NCI-H1048 (cell line): ENCODE results near the gene TRPM4.
"Not testable (repeated sequence)": the region's sequence is repeated elsewhere in the genome, so short reads cannot be mapped to it uniquely, and the experiment has no call there.

Experiments
- DNase-seq: peaks from one replicate; lab custom pipeline; 2025; lab: John Stamatoyannopoulos, UW

TRPM4 gene

GRCh38 chr19:49127225-49127624 is 30.4 kb upstream of the TRPM4 start:
- not testable (repeated sequence) for DNase-seq

DNA sequence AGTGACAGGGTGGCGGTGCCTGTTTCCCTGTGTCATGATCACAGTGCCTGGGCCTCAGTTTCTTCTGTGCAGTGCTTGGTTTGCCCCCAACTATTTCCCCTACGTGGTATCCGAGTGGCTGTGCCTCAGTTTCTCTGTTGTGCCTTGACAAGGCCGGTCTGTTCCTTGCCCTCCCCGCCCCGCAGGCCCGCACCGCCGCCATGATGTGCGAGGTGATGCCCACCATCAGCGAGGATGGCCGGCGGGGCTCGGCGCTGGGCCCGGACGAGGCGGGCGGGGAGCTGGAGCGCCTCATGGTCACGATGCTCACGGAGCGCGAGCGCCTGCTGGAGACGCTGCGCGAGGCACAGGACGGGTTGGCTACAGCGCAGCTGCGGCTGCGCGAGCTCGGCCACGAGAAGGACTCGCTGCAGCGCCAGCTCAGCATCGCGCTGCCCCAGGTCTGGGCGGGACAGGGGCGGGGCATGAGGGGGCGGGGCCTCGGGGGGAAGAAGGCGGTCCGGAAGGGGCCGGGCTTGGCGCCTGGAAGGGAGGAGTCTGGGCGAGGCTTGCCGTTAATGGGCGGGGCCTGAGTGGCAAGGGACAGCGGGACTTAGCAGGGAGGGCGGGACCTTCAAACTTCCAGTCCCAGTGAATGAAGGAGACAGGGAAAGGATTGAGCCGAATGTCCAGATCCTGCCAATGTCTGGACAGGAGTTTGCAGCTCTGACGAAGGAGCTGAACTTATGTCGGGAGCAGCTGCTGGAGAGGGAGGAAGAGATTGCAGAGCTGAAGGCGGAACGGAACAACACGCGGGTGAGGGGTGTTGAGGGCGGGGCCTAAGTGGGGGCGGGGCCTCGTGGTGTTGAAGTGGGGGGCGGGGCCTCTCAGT is 29.7 kb upstream of the TRPM4 start:
- DNase-seq = peak; percentile 86

DNA sequence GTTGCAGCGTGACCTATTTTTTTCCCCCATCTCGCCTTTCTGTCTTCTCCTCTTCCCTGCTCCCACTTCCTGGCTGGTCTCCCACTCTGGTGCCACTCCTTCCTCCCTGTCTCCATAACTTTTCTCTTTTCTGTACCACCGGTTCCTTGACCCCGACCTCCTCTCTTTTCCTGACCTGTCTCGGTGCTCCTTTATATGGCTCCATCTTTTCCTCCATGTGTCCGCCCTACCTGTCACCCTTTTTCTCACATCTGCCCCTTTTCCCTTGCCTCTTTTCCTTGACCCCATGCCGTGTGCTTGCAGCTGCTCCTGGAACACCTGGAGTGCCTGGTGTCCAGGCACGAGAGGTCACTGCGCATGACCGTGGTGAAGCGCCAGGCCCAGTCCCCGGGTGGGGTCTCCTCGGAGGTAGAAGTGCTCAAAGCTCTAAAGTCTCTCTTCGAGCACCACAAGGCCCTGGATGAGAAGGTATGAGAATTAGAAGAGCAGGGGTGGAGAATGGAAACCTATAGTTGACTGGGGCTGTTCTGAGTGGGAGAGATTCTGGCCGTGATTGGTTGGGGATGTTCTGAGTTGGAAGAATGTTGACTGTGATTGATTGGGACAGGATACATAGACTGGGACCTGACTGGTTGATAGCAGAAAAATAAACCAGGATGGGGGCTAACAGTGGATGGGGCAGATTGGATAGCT is 28.9 kb upstream of the TRPM4 start:
- DNase-seq = no peak

DNA sequence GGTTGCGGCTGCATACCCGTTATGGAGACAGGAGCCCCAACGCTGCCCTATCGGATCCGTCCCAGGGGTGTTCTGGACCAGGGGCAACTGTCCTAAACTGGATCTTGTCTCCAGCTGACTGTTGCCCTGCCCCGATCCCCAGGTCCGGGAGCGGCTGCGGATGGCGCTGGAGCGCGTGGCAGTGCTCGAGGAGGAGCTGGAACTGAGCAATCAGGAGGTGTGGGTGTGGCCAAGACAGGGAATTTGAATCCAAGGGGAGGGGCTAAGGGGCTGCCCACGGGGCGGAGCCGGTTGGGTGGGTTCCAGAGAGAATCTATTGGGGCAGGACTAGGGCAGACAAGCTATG is 28.4 kb upstream of the TRPM4 start:
- peak; percentile 67 for DNase-seq

- no peak for DNase-seq
Observed at GRCh38 chr19:49130325-49130724, 27.3 kb upstream of the TRPM4 start.

- DNase-seq = no peak
Observed at GRCh38 chr19:49132974-49133609, 24.5 kb upstream of the TRPM4 start.

GRCh38 chr19:49133621-49134454 is 23.8 kb upstream of the TRPM4 start:
- no peak for DNase-seq

GRCh38 chr19:49135686-49136085 is 21.9 kb upstream of the TRPM4 start:
- DNase-seq = no peak

DNA sequence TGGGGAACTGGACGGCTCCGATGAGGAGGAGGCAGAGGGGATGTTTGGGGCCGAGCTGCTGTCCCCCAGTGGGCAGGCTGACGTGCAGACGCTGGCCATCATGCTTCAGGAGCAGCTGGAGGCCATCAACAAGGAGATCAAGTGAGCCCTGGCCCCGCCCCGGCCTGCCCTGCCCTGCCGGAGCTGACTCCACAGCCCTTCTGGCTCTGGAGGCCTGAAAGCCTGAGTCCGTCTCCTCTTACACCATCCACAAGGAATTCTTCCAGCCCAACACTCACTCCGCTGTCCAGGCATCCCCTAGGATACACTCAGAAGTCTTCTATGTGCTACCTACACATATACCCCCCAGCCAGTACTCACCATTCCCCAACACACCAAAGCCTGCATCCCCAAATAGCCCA is 20.8 kb upstream of the TRPM4 start:
- DNase-seq = no peak

DNA sequence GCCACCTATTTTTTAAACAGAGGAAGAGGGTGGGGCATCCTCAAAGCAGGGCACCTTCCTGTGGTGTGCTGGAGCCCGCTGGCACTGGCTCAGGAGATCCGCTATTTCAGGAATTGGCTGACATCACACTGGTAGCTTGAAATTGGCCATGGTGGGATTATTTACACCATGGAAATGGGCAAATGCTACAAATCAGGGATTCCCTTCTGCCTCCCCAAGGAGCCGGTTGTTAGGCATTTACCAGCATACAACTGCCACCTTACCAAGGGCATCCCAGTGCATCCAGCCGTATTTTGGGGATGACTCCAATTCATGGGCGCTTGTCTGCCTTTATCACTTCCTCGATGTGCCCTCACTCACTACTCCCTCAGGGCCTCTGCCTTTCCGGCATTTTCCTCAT is 16.6 kb upstream of the TRPM4 start:
- DNase-seq = no peak

DNA sequence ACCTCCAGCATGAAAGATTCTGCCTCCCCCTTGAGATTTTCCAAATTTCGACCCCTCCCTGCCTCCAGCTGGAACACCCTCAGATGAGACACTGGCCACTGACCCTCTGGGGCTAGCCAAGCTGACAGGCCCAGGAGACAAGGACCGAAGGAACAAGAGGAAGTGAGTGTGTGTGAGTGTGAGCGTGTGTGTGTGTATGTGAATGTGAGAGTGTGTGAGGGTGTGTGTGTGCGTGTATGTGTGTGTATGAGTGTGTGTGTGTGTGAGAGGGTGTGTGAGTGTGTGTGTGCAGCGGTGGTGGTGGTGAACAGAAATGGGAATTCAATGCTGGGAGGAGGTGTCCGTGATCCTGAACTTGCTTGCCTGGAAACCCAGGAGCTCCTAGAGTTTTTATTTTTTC is 16.2 kb upstream of the TRPM4 start:
- DNase-seq = no peak

DNA sequence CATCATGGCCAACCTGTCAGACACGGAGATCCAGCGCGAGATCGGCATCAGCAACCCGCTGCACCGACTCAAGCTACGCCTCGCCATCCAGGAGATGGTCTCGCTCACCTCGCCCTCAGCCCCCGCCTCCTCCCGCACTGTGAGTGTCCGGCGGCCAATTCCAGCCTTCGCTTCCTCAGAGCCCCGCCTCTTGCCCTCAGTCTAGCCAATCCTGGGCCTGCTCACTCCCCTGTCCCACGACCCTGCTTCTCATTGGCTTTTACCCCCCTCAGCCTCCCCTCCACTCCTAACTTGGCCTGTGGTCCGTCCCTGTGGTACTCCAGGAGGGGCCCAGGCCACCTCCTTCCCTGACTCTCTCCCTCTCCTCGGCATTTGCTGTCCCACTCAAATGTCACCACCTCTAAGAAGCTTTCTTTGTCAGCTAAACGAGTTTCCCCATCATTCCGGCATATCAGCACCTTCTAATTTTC is 14.7 kb upstream of the TRPM4 start:
- DNase-seq = peak; percentile 94

- peak; percentile 45 for DNase-seq
Observed at GRCh38 chr19:49145573-49146407, 11.8 kb upstream of the TRPM4 start.

GRCh38 chr19:49146408-49146770 is 11.2 kb upstream of the TRPM4 start:
- DNase-seq = not testable (repeated sequence)

GRCh38 chr19:49148044-49148682 is 9.4 kb upstream of the TRPM4 start:
- DNase-seq = no peak

GRCh38 chr19:49148784-49149651 is 8.6 kb upstream of the TRPM4 start:
- DNase-seq = peak; percentile 87

- peak; percentile 62 for DNase-seq
Observed at GRCh38 chr19:49149652-49150105, 7.9 kb upstream of the TRPM4 start.

DNA sequence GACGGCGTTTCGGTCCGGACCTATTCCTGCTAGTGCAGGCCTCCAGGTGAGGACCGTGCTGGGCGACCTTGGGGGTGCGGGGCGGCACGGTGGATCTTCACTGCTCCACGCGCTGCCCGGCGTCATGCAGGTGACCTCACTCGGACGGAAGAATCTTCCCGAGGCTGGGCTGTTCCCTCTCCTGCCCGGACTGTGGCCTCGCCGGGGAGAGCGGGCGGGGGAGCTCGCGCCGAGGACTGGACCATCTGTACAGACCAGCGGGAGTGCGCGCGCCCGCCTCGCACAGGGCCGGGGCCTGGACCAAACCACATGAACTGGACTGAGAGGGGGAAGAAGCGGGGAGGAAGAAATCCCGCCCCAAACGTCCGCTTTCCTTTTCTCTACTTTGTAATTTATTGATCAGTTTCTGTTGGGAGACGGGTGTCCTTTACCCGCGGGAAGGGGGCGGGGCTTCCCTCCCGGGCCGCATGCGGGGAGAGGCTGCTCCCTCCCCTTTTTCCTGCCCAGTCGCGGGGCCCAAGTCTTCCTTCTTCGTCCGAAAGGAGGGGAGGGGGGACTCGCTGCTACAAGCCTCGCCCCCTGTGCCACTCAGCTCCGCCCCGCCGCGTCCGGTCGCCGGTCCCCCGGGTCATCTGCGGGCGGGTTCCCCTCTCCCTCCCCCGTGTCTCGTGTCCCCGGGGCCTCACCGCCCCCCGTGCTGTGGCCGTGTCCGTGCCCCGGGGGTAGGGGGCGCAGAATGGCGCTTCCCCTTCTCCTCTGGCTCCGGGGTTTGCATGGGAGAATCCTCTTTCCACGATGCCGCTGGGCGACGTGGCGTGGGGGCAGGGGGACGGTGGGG is 7.3 kb upstream of the TRPM4 start:
- DNase-seq = peak; percentile 63

DNA sequence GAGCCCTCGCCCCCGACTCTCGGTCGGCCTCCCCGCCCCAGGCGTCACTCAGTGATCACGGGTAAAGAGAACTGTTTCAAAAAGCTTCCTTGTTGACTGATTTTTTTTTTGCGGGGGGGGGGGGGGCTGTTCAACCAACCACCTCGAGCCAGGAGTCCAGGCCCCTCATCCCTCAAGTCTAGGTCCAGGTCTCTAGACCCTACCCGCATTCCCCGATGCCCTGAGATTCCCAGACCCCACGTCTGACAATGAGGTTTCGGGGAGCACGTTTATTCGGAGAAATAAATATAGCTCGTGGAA is 6.7 kb upstream of the TRPM4 start:
- no peak for DNase-seq
